ENCODE measurements around the gene HHEX. TPM values are rescaled to one million over a fixed set of nuclear protein-coding genes. Genes with fewer than 3 reads are reported as not detected.

HHEX gene
- 2.6 and 2.7 TPM in 2 replicates for total RNA-seq (2014; rRNA removed; shearing (Covaris generic))
- 2.8 and 3.3 TPM in 2 replicates for polyA plus RNA-seq (2015; cell fraction: cytosol; rRNA removed)
- 2.7 and 3.2 TPM in 2 replicates for polyA plus RNA-seq (2015; cell fraction: nucleus; rRNA removed)

GRCh38 chr10:92689663-92690210, at the start of gene HHEX:
Gene HHEX, plus strand, starts transcription at chr10:92689955. Its CDS starts 32 bp downstream, at chr10:92689987.
- DNase-seq (ENCODE audit: low read depth), result peak; percentile 41

GRCh38 chr10:92640107-92640506, 49.6 kb upstream of the HHEX start:
- no peak for DNase-seq (ENCODE audit: low read depth)

GRCh38 chr10:92641492-92641891, 48.3 kb upstream of the HHEX start:
- DNase-seq (ENCODE audit: low read depth), result no peak

GRCh38 chr10:92644921-92645320, 44.8 kb upstream of the HHEX start:
- no peak for DNase-seq (ENCODE audit: low read depth)

- DNase-seq (ENCODE audit: low read depth), result peak; percentile 61
Measured at GRCh38 chr10:92650864-92651263, 38.9 kb upstream of the HHEX start.

- no peak for DNase-seq (ENCODE audit: low read depth)
Measured at GRCh38 chr10:92655426-92655825, 34.3 kb upstream of the HHEX start.

GRCh38 chr10:92656266-92656961, 33.3 kb upstream of the HHEX start:
- no peak for DNase-seq (ENCODE audit: low read depth)

GRCh38 chr10:92657024-92657423, 32.7 kb upstream of the HHEX start:
- DNase-seq (ENCODE audit: low read depth), result no peak

- no peak for DNase-seq (ENCODE audit: low read depth)
Measured at GRCh38 chr10:92662848-92663247, 26.9 kb upstream of the HHEX start.

- no peak for DNase-seq (ENCODE audit: low read depth)
Measured at GRCh38 chr10:92664322-92664721, 25.4 kb upstream of the HHEX start.

GRCh38 chr10:92667078-92667477, 22.7 kb upstream of the HHEX start:
- DNase-seq (ENCODE audit: low read depth), result no peak

GRCh38 chr10:92677708-92678107, 12.0 kb upstream of the HHEX start:
- no peak for DNase-seq (ENCODE audit: low read depth)

- DNase-seq (ENCODE audit: low read depth), result no peak
Measured at GRCh38 chr10:92678206-92678605, 11.5 kb upstream of the HHEX start.

- DNase-seq (ENCODE audit: low read depth), result no peak
Measured at GRCh38 chr10:92681306-92681834, 8.4 kb upstream of the HHEX start.

- DNase-seq (ENCODE audit: low read depth), result no peak
Measured at GRCh38 chr10:92688573-92688926, 1.2 kb upstream of the HHEX start.

GRCh38 chr10:92688927-92689662, 660 bp upstream of the HHEX start:
- no peak for DNase-seq (ENCODE audit: low read depth)

GRCh38 chr10:92690211-92690914, 608 bp downstream of the HHEX start:
- peak; percentile 71 for DNase-seq (ENCODE audit: low read depth)

GRCh38 chr10:92690915-92691590, 1.3 kb downstream of the HHEX start:
- DNase-seq (ENCODE audit: low read depth), result no peak

GRCh38 chr10:92691591-92692079, 1.9 kb downstream of the HHEX start:
- no peak for DNase-seq (ENCODE audit: low read depth)

- DNase-seq (ENCODE audit: low read depth), result no peak
Measured at GRCh38 chr10:92692080-92692671, 2.4 kb downstream of the HHEX start.

Measured in HT1080 (cell line).